Measurements from ENCODE around the gene SEC61B. TPM values are rescaled to one million over a fixed set of nuclear protein-coding genes. Genes with fewer than 3 reads are reported as not detected.
"Not testable (repeated sequence)": the region's sequence is repeated elsewhere in the genome, so short reads cannot be mapped to it uniquely, and the experiment has no call there.

SEC61B gene
- polyA plus RNA-seq, 4 donors: 145 to 156 (median 155) TPM

DNA sequence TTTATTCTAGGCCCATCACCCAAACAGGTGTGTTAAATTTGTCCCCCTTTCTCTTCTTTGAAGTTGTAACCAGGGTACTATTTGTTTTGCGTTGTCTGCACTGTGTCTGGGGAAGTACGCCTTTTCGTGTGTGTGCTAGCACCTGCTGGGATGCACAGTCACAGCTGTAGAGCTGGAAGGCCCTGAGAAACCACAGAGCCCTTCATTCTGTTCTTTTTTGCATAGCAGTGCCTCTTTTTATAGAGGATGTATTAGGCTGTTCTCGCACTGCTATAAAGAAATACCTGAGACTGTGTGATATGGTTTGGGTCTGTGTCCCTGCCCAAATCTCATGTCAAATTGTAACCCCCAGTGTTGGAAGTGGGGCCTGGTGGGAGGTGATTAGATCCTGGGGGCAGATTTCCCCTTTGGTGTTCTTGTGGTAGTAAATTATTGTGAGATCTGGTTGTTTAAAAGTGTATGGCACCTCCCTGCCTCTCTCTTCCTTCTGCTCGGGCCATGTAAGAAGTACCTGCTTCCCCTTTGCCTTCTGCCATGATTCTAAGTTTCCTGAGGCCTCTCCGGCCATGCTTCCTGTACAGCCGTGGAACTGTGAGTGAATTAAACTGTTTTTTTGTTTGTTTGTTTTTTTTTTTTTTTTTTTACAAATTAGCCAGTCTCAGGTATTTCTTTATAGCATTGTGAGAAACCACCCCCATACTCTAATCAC, 14.0 kb downstream of the SEC61B start:
- no peak for DNase-seq (ENCODE audit: low read depth in 4 of 4, low spot score in 3 of 4)

GRCh38 chr9:99237356-99237755, 15.3 kb downstream of the SEC61B start:
- no peak for DNase-seq (ENCODE audit: low read depth in 4 of 4, low spot score in 3 of 4)

- DNase-seq (ENCODE audit: low read depth in 4 of 4, low spot score in 3 of 4): not testable (repeated sequence)
Measured at GRCh38 chr9:99237849-99238248, 15.8 kb downstream of the SEC61B start.

DNA sequence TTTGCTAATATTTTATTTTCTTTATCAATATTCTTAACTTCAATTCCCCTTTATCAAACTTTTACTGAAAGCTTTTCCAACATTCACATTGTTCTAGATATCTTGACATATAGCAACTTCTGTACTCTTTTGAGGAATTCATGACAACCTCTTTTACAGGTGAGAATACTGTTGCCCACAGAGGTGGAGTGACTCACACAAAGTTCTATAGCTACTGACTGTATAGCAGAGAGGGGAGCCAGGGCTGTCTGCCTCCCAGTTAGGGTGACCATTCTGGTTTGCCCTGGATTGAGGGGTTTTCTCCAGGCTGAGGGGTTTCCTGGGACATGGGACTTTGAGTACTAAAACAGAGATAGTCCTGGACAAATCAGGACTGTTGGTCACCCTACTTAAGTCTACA, 16.2 kb downstream of the SEC61B start:
- DNase-seq (ENCODE audit: low read depth in 4 of 4, low spot score in 3 of 4): no peak

DNA sequence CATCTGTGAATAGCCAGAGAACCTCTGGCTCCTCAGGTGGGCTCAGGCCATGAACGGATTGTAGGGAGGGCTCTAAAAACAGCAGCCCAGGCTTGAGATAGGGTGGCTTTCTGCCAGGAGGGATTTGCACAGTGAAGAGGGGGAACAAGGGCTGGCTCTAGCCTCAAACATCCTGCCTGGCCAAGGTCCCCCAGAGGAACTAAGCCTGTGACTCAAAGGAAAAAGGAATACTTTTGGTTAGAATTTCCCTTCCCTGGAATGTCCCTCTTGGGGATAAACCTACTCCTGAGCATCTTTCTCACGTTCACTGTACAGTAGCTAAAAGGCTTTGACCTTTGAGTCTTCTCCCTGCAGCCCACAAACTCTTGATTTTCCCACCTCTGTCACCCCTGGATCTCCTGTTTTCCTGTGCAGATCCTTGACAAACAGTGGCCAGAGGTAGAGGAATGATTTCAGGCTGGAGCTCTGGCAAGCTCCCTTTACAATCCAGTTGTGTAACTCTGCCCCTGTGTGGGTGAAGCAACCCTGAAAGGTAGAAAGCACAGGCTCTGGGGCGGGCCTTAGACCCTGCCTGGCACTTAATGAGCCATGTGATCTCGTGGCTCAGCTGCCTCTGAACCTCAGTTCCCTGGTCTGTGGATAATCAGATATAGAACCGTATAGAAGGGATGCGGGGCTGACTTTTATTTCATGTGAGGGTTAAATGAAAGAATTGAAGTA, 17.4 kb downstream of the SEC61B start:
- no peak for DNase-seq (ENCODE audit: low read depth in 4 of 4, low spot score in 3 of 4)

DNA sequence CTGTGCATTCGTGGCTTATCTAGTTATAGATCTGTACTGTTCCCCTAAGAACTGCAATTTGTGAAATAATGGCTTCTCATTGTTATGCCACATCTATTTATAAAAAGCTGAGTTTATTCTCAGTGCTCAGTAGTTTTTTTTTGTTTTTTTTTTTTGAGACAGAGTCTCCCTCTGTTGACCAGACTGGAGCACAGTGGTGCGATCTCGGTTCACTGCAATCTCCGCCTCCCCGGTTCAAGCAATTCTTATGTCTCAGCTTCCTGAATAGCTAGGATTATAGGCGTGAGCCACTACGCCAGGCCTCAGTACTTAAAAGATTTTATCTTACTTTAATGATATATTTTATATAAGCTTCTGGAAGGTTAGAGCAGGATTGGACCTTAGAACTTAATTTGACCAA, 19.0 kb downstream of the SEC61B start:
- no peak for DNase-seq (ENCODE audit: low read depth in 4 of 4, low spot score in 3 of 4)

DNA sequence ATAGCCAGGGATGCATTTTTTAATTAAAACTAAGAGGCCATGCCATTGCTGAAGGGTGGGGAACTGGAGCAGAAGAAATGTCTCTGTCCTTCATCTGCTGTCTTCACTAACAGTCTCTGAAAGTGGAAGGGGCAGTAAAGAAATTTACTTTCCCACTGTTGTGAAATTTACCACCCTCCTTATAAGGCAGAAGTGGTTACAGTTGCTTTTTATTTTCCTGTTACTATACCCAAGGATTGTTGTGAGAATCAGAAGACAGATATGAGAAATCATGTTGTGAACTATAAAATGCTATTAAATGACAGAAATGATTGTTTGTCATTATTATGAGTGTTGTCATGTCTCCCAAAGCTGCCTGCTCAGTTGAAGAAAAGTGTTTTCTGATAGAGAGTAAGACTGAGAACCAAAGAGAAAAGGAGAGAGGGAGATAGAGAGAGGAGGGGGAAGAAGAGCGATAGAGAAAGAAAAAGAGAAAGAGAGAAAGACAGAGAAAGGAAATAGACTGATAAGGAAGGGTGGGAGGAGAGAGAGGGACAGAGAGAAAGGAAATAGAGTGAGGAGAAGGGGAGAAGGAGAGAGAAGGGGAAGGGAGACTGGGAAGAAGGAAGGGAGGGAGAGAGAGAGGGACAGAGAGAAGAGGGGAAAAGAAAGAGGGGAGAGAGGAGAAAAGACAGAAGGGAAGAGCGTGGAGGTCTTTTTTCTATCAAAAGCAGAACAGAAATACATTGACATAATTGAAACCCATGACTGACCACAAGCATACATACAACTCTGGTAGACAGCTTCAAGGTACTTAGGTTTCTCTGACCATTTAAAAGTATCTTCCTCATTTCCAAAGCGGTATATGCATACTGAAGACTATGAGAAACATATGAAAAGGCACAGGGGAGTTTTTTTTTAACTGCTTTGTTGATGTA, 22.5 kb downstream of the SEC61B start:
- DNase-seq (ENCODE audit: low read depth in 4 of 4, low spot score in 3 of 4): no peak

- DNase-seq (ENCODE audit: low read depth in 4 of 4, low spot score in 3 of 4): no peak
Measured at GRCh38 chr9:99249619-99250018, 27.5 kb downstream of the SEC61B start.

DNA sequence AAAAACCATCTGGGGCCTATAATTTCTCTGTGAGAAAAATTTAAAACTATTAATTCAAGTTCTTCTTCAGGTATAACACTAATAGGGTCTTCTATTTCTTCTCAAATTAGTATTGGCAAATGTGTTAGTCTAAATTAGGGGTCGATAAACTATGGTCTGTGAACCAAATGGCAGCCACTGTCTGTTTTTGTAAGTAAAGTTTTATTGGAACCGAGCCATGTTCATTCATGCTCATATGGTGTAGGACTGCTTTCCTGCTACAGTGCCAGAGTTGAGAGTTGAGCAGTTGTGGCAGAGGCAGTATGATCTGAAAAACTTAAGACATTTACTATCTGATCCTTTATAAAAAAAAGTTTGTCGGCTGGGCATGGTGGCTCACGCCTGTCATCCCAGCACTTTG, 29.1 kb downstream of the SEC61B start:
- no peak for DNase-seq (ENCODE audit: low read depth in 4 of 4, low spot score in 3 of 4)

- DNase-seq (ENCODE audit: low read depth in 4 of 4, low spot score in 3 of 4): no peak
Measured at GRCh38 chr9:99253134-99253533, 31.1 kb downstream of the SEC61B start.

- no peak for DNase-seq (ENCODE audit: low read depth in 4 of 4, low spot score in 3 of 4)
Measured at GRCh38 chr9:99253772-99254431, 31.8 kb downstream of the SEC61B start.

DNA sequence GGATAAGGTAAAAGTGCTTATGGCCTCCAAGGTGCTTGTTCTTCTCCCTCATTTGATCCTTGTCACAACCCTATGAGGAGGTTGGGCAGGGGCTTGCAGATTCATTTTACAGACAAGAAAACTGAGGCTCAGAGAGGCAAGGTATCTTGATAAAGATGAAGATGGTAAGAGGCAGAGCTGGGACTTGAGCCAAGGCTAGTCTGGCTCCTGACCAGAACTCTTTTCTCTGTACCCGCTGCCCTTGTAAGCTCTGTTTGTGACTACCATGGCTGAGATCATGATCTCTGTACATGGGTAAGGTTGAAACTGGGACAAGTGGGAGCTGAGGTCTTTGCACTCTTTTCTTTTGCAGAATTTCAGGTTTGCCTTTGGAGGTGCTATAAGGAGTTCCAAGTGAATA, 33.6 kb downstream of the SEC61B start:
- DNase-seq (ENCODE audit: low read depth in 4 of 4, low spot score in 3 of 4): no peak

- no peak for DNase-seq (ENCODE audit: low read depth in 4 of 4, low spot score in 3 of 4)
Measured at GRCh38 chr9:99257723-99258389, 35.8 kb downstream of the SEC61B start.

DNA sequence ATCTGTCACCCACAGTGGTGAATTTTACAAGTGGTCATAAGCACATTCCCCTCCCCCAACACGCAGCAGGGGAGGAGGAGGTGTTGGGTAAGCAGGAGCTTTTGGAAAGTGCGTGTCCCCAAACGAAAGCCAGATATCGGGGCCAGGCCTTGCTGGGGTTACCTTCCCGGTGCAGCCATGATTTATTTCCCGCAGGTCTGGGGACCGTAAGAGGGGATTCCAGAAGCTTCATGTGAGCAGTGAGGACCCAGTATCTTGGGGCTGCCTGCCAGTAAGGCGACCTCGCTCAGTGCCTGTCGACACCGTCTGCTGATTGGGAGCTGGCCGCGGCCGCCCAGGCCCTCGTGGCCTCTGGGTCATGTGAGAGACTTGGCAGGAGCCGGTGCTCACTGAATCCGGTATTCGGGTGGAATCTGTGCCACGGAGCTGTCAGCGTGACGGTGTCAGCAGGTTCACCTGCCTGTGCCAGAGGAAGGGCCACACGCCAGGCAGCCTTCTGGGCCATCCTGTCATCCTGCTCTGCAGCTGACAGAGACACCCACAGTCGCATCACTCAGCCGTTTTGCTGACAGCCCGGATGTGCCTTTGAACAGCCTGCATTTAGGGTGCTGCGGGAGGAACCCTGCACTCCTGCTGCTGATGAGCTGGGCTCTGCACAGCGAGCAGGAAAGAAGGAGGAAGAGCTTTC, 37.3 kb downstream of the SEC61B start:
- peak in 1 of 4 donors; percentile 23 for DNase-seq (ENCODE audit: low read depth in 4 of 4, low spot score in 3 of 4)

GRCh38 chr9:99261923-99262322, 39.8 kb downstream of the SEC61B start:
- DNase-seq (ENCODE audit: low read depth in 4 of 4, low spot score in 3 of 4): no peak

DNA sequence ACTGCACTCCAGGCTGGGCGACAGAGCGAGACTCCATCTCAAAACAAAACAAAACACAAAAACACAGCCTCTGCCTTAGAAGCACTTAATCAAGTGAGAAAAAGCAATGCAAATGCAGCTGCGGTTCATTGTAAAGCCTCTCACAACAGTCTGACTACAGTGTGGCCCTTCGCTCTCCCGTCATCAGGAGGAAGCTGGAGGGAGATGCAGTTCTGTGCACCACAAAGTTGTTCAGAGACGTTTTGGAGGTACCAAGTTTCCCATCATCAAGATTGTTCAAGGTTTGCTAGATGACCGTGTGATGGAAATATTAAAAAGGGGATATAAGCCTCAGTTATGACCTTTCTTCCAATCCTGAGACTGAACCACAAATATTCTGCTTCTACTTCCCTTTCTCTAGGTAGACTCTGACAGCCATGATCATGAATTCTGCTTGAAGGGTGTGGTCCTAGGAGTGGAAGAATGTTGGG, 40.9 kb downstream of the SEC61B start:
- no peak for DNase-seq (ENCODE audit: low read depth in 4 of 4, low spot score in 3 of 4)

GRCh38 chr9:99264070-99264680, 42.1 kb downstream of the SEC61B start:
- no peak for DNase-seq (ENCODE audit: low read depth in 4 of 4, low spot score in 3 of 4)

DNA sequence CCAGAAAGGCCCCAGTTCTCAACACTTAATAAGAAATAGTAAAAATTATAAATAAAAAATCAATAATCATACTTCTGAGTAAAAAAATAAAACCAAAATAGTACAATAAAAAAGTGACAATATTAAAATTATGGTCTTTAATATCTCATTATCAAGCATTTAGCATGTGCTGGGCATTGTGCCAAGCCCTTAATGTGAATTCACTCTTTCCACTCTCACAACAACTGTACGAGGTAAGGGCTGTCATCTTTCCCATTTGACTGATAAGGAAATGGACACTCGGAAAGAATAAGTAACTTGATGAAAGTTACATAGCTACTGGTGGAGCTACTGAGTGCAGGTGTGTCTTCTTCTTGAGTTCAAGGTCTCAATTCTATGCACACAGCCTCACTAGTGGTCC, 43.6 kb downstream of the SEC61B start:
- DNase-seq (ENCODE audit: low read depth in 4 of 4, low spot score in 3 of 4): no peak

Measured in left renal pelvis (tissue), 4 donors.